ENCODE data around the gene PLCB4. TPM values are rescaled to one million over a fixed set of nuclear protein-coding genes. Genes with fewer than 3 reads are reported as not detected.

PLCB4 gene
- total RNA-seq, 1 experiment from 2014 or later, result 12.6 TPM

DNA sequence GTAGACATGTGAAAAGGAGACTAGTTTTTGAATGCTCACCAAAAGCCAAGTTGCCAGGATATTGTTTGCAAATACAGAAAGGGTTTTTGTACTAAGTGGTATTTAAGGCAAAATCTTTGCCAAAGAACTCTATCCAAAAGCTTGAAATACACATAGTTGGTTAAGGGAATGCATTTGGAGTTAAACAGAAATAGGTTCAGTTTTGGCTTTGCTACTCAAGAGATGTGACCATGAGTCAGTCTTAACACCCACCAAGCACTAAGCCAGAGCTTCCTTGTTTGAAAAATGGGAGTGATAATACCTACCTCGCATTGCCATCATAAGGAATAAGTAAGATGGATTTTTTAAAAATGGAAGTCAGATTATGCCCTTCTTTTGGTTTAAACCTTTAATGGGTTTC, 253.8 kb downstream of the PLCB4 start:
- ATAC-seq, result no peak
- Mint-ChIP-seq H3K27me3 (ENCODE audit: low read depth) (no peaks in the 10 kb centered on the region), H3K9me3 (no peaks in the 10 kb centered on the region), H3K4me3 (no peak overlapping the region), H3K4me1 (peaks cover 10% of the 10 kb centered on the region), H3K36me3 (no peaks in the 10 kb centered on the region), H3K27ac (no peak overlapping the region)
- ChIA-PET CTCF (interaction anchor here (1.1 to 1.5 kb wide), 2 partner anchors 9 to 107 kb away, joined by 3 to 5 read pairs; no protein-coding TSS in a partner anchor), POLR2A (no interaction called here)
- DNase-seq (ENCODE audit: low spot score), result no peak
- TF ChIP-seq PRRX2 (CRISPR knock-in tag; IDR thresholded peaks at IDR 0.05) (no peak), STAT6 (CRISPR knock-in tag; conservative IDR thresholded peaks at IDR 0.05; ENCODE audit: low read depth) (no peak), RELA (CRISPR knock-in tag; IDR thresholded peaks at IDR 0.05; ENCODE audit: borderline replicate concordance) (no peak), ZNF121 (CRISPR knock-in tag; IDR thresholded peaks at IDR 0.05) (no peak), ZNF317 (CRISPR knock-in tag; IDR thresholded peaks at IDR 0.05; ENCODE audit: borderline replicate concordance, low read depth) (no peak), ZNF232 (CRISPR knock-in tag; IDR thresholded peaks at IDR 0.05) (no peak), NR1H2 (CRISPR knock-in tag; IDR thresholded peaks at IDR 0.05) (no peak), TEAD1 (CRISPR knock-in tag; IDR thresholded peaks at IDR 0.05) (no peak), NFE2L1 (CRISPR knock-in tag; IDR thresholded peaks at IDR 0.05) (no peak), ZNF425 (CRISPR knock-in tag; conservative IDR thresholded peaks at IDR 0.05) (no peak), CREM (CRISPR knock-in tag; IDR thresholded peaks at IDR 0.05) (no peak), NFATC4 (CRISPR knock-in tag; IDR thresholded peaks at IDR 0.05) (no peak), RORB (CRISPR knock-in tag; IDR thresholded peaks at IDR 0.05) (no peak), JUN (CRISPR knock-in tag; IDR thresholded peaks at IDR 0.05) (no peak), MXD4 (CRISPR knock-in tag; IDR thresholded peaks at IDR 0.05; ENCODE audit: borderline replicate concordance) (no peak)
- TF ChIP-seq, protein P1, sequence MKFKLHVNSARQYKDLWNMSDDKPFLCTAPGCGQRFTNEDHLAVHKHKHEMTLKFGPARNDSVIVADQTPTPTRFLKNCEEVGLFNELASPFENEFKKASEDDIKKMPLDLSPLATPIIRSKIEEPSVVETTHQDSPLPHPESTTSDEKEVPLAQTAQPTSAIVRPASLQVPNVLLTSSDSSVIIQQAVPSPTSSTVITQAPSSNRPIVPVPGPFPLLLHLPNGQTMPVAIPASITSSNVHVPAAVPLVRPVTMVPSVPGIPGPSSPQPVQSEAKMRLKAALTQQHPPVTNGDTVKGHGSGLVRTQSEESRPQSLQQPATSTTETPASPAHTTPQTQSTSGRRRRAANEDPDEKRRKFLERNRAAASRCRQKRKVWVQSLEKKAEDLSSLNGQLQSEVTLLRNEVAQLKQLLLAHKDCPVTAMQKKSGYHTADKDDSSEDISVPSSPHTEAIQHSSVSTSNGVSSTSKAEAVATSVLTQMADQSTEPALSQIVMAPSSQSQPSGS (CRISPR knock-in tag; IDR thresholded peaks at IDR 0.05; ENCODE audit: borderline replicate concordance, low read depth), result no peak

DNA sequence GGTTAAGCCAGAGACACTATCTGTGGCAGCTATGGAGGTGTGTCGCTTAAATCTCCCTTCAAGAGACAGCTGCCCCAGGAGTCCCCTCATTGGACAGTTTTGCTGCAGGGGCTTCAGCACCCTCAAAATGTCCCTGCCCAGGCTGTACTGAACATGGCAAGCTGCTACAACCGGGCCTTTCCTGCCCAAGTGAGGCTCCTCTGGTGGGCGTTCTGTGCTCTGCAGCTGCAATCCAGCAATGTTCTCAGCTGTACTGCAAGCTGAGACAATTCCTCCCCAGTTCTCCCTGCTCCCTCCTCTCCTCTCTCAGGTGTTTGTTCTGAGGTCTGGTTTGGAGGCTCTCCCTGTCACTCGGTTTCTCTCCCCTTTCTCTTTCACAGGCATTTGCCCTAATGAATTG, 254.7 kb downstream of the PLCB4 start:
- peak; percentile 98 for ATAC-seq
- no peaks in the 10 kb centered on the region for H3K27me3 Mint-ChIP-seq (ENCODE audit: low read depth)
- POLR2A ChIA-PET, result no interaction called here

More for the DNA sequence above, 254.7 kb downstream of the PLCB4 start:
- Mint-ChIP-seq H3K27ac (peak overlapping the region; percentile 16; the same call in 1 of the 2 replicates), H3K4me3 (no peak overlapping the region), H3K9me3 (no peaks in the 10 kb centered on the region), H3K36me3 (no peaks in the 10 kb centered on the region), H3K4me1 (peaks cover 18% of the 10 kb centered on the region)
- CTCF ChIA-PET, result interaction anchor here (0.6 to 1.5 kb wide), 15 partner anchors 9 to 1192 kb away, joined by 3 to 9 read pairs (median 4); no protein-coding TSS in a partner anchor
- TF ChIP-seq ZNF138 (CRISPR knock-in tag; conservative IDR thresholded peaks at IDR 0.05) (no peak), TCF7 (CRISPR knock-in tag; IDR thresholded peaks at IDR 0.05; ENCODE audit: low read depth) (no peak)
- TF ChIP-seq, protein P2, sequence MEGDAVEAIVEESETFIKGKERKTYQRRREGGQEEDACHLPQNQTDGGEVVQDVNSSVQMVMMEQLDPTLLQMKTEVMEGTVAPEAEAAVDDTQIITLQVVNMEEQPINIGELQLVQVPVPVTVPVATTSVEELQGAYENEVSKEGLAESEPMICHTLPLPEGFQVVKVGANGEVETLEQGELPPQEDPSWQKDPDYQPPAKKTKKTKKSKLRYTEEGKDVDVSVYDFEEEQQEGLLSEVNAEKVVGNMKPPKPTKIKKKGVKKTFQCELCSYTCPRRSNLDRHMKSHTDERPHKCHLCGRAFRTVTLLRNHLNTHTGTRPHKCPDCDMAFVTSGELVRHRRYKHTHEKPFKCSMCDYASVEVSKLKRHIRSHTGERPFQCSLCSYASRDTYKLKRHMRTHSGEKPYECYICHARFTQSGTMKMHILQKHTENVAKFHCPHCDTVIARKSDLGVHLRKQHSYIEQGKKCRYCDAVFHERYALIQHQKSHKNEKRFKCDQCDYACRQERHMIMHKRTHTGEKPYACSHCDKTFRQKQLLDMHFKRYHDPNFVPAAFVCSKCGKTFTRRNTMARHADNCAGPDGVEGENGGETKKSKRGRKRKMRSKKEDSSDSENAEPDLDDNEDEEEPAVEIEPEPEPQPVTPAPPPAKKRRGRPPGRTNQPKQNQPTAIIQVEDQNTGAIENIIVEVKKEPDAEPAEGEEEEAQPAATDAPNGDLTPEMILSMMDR (IDR thresholded peaks at IDR 0.05), result peak; percentile 44; the same call in 1 of the 2 replicates
- TF ChIP-seq, protein P3, sequence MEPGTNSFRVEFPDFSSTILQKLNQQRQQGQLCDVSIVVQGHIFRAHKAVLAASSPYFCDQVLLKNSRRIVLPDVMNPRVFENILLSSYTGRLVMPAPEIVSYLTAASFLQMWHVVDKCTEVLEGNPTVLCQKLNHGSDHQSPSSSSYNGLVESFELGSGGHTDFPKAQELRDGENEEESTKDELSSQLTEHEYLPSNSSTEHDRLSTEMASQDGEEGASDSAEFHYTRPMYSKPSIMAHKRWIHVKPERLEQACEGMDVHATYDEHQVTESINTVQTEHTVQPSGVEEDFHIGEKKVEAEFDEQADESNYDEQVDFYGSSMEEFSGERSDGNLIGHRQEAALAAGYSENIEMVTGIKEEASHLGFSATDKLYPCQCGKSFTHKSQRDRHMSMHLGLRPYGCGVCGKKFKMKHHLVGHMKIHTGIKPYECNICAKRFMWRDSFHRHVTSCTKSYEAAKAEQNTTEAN (CRISPR knock-in tag; IDR thresholded peaks at IDR 0.05), result no peak
- DNase-seq (ENCODE audit: low spot score), result peak; percentile 55

Measured in WTC11 (cell line).